Peyer's patch (tissue), 4 donors: ENCODE data around the gene NIPA2. TPM values are rescaled to one million over a fixed set of nuclear protein-coding genes. Genes with fewer than 3 reads are reported as not detected.

Experiments used
- DNase-seq, 3 donors: peaks; one replicate each; pipeline ENCODE4 v3.0.0-alpha.2; 2017 to 2019
- H3K27ac ChIP-seq, 4 donors: fragments of 200-600 bp; sonication (generic); one replicate each; pipeline ENCODE4 v1.5.1; 2016 to 2019
- H3K27me3 ChIP-seq, 2 donors: fragments of 200-600 bp; sonication (generic); one replicate each; pipeline ENCODE4 v1.5.1; 2019
- H3K36me3 ChIP-seq, 3 donors: fragments of 200-600 bp; sonication (generic); one replicate each; pipeline ENCODE4 v1.5.1; 2016 to 2019
- H3K4me1 ChIP-seq, 4 donors: fragments of 200-600 bp; sonication (generic); one replicate each; pipeline ENCODE4 v1.5.1; 2016 to 2019
- H3K4me3 ChIP-seq, 4 donors: fragments of 200-600 bp; sonication (generic); 1 replicate in 3 of 4; 2 replicates in 1 of 4; pipeline ENCODE4 v1.5.1; 2016 to 2019; ENCODE audit warnings: mild to moderate bottlenecking in 1 of 4
- H3K9me3 ChIP-seq, 4 donors: fragments of 200-600 bp; sonication (generic); one replicate each; pipeline ENCODE4 v1.5.1; 2016 to 2019; ENCODE audit warnings: mild to moderate bottlenecking in 1 of 4
- POLR2A ChIP-seq, 2 donors: fragments of 450-650 bp; IDR thresholded peaks; one replicate each; pipeline ENCODE4 v1.5.1; 2017; ENCODE audit warnings: antibody characterized with exemption in 2 of 2, mild to moderate bottlenecking in 2 of 2, moderate library complexity in 2 of 2
- total RNA-seq, 4 donors: library from RNA; depleted of rRNA; stranded (reverse); fragments of >200 nt; gene quantifications; one replicate each; pipeline ENCODE4 v1.1.0, GENCODE V29; 2016
- TF ChIP-seq, protein P1 (sequence below), 6 experiments: fragments of 450-650 bp in 4 of 6; fragments of 200-600 bp in 2 of 6; sonication (generic) in 1 of 6; IDR thresholded peaks; one replicate each; pipeline ENCODE4 v1.5.1; 2017 to 2019; ENCODE audit warnings: antibody characterized with exemption in 6 of 6, mild to moderate bottlenecking in 3 of 6, moderate library complexity in 1 of 6

The NIPA2 gene
- total RNA-seq, 4 donors from 2014 or later = 46.4 to 79.7 (median 65.7) TPM

GRCh38 chr15:22855791-22856190 is 17.3 kb downstream of the NIPA2 start:
- Histone ChIP-seq H3K36me3 (peaks cover 0 to 84% (median 0%) of the 10 kb centered on the region in 3 donors), H3K4me3 (no peak overlapping the region), H3K27ac (no peak overlapping the region), H3K9me3 (no peaks in the 10 kb centered on the region), H3K4me1 (no peaks in the 10 kb centered on the region), H3K27me3 (no peaks in the 10 kb centered on the region)
- TF ChIP-seq, protein P1, sequence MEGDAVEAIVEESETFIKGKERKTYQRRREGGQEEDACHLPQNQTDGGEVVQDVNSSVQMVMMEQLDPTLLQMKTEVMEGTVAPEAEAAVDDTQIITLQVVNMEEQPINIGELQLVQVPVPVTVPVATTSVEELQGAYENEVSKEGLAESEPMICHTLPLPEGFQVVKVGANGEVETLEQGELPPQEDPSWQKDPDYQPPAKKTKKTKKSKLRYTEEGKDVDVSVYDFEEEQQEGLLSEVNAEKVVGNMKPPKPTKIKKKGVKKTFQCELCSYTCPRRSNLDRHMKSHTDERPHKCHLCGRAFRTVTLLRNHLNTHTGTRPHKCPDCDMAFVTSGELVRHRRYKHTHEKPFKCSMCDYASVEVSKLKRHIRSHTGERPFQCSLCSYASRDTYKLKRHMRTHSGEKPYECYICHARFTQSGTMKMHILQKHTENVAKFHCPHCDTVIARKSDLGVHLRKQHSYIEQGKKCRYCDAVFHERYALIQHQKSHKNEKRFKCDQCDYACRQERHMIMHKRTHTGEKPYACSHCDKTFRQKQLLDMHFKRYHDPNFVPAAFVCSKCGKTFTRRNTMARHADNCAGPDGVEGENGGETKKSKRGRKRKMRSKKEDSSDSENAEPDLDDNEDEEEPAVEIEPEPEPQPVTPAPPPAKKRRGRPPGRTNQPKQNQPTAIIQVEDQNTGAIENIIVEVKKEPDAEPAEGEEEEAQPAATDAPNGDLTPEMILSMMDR (IDR thresholded peaks at IDR 0.05) = no peak
- no peak for TF ChIP-seq POLR2A (IDR thresholded peaks at IDR 0.05)
- DNase-seq = no peak

GRCh38 chr15:22856659-22857058 is 18.2 kb downstream of the NIPA2 start:
- no peak overlapping the region for H3K27ac ChIP-seq
- H3K4me1 ChIP-seq = no peaks in the 10 kb centered on the region
- no peak for DNase-seq
- peaks cover 0 to 90% (median 0%) of the 10 kb centered on the region in 3 donors for H3K36me3 ChIP-seq
- H3K4me3 ChIP-seq = no peak overlapping the region
- TF ChIP-seq, protein P1 (IDR thresholded peaks at IDR 0.05) = no peak
- TF ChIP-seq POLR2A (IDR thresholded peaks at IDR 0.05) = no peak
- no peaks in the 10 kb centered on the region for H3K9me3 ChIP-seq
- no peaks in the 10 kb centered on the region for H3K27me3 ChIP-seq

DNA sequence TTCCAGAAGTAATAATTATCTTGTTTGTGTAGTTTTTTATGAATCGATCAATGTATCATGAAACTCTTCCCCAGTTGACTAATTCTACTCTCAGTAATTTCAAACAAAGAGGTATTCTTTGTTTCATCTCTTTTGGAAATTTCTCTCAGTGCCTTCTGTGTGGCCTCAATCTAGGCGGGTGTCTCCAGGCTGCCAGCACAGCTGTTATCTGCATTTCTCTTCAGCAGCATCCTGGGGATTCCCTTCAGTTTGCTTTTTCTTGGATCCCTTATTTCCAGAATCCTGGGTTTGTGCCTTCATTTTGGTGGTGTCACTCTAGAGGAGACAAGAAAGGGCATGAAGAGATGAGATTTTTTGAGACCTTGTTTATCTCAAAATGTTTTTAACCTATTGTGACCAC is 22.7 kb downstream of the NIPA2 start:
- no peak for DNase-seq
- Histone ChIP-seq H3K27me3 (no peaks in the 10 kb centered on the region), H3K36me3 (peaks cover 0 to 82% (median 0%) of the 10 kb centered on the region in 3 donors), H3K27ac (no peak overlapping the region), H3K4me1 (no peaks in the 10 kb centered on the region), H3K4me3 (no peak overlapping the region), H3K9me3 (no peaks in the 10 kb centered on the region)
- TF ChIP-seq POLR2A (IDR thresholded peaks at IDR 0.05) = no peak
- TF ChIP-seq, protein P1 (IDR thresholded peaks at IDR 0.05) = no peak

- H3K36me3 ChIP-seq = peaks cover 0 to 89% (median 0%) of the 10 kb centered on the region in 3 donors
- DNase-seq = no peak
- H3K4me3 ChIP-seq = no peak overlapping the region
- H3K27me3 ChIP-seq = no peaks in the 10 kb centered on the region
- H3K27ac ChIP-seq = no peak overlapping the region
- H3K4me1 ChIP-seq = no peaks in the 10 kb centered on the region
- TF ChIP-seq POLR2A (IDR thresholded peaks at IDR 0.05) = no peak
- TF ChIP-seq, protein P1 (IDR thresholded peaks at IDR 0.05) = no peak
- H3K9me3 ChIP-seq = no peaks in the 10 kb centered on the region
These were observed 24.9 kb downstream of the NIPA2 start for GRCh38 chr15:22863356-22863755.

DNA sequence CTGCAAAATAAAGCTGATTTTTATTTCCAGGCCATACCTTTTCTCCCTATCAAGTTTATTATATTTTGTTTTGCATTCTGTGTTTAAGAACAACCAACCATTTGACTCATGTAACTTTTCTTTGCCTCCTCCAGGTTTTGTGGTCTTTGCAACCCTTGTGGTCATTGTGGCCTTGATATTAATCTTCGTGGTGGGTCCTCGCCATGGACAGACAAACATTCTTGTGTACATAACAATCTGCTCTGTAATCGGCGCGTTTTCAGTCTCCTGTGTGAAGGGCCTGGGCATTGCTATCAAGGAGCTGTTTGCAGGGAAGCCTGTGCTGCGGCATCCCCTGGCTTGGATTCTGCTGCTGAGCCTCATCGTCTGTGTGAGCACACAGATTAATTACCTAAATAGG is 27.6 kb downstream of the NIPA2 start:
- no peak overlapping the region for H3K27ac ChIP-seq
- no peaks in the 10 kb centered on the region for H3K27me3 ChIP-seq
- H3K9me3 ChIP-seq = no peaks in the 10 kb centered on the region
- H3K4me1 ChIP-seq = no peaks in the 10 kb centered on the region
- no peak for DNase-seq
- H3K36me3 ChIP-seq = peaks cover 0 to 90% (median 0%) of the 10 kb centered on the region in 3 donors
- TF ChIP-seq, protein P1 (IDR thresholded peaks at IDR 0.05) = no peak
- no peak for TF ChIP-seq POLR2A (IDR thresholded peaks at IDR 0.05)
- no peak overlapping the region for H3K4me3 ChIP-seq

GRCh38 chr15:22867886-22868285 is 29.4 kb downstream of the NIPA2 start:
- H3K4me3 ChIP-seq = no peak overlapping the region
- peaks cover 0 to 99% (median 0%) of the 10 kb centered on the region in 3 donors for H3K36me3 ChIP-seq
- H3K27ac ChIP-seq = no peak overlapping the region
- no peak for DNase-seq
- no peak for TF ChIP-seq POLR2A (IDR thresholded peaks at IDR 0.05)
- TF ChIP-seq, protein P1 (IDR thresholded peaks at IDR 0.05) = no peak
- H3K27me3 ChIP-seq = no peaks in the 10 kb centered on the region
- no peaks in the 10 kb centered on the region for H3K4me1 ChIP-seq
- H3K9me3 ChIP-seq = no peaks in the 10 kb centered on the region
